ENCODE measurements around the gene LIMS2.

Gene LIMS2

DNA sequence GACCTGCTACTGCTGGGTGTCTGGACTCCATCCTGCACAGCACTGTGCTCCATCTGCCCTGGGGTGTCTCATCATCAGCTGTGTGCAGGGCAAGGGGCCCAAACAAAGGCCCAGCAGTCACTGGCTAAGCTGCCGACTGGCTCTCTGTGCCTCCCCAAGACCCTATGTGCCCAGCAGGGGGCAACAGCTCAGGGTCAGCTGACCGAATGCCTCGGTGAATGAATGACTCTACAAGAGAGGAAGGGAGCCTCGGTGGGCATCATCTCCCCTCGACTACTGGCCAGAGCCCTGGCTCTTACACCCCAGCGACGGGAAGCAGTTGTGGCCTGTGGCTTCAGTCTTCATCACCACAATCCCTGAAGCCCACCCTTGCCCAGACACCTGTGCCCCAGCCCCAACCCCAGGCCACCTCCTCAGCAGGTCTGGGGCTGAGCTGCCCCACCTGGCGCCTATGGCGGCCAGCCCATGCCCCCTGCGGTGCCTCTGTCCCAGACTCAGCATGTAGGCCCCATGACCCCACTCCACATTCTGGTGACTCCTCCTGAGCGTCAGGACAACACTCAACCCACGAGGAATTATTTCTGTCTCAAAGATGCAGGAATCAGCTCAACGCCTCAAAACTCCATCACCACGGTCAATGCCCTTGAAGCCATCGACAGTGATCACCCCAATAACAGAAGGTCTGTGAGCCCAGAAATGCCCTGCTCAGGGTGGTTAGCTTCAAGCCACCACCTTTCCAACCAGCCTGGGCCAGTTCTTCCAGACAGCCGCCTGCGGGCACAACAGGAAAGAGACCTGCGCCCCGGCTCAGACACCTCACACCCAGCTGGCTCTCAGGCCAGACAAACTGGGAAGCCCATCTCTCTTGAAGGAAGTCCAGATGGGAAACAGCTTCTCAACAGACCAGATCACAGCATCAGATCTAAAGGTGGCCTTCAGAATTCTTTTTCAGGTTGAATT lies 31.0 kb downstream of the LIMS2 start:
- DNase-seq = no peak

DNA sequence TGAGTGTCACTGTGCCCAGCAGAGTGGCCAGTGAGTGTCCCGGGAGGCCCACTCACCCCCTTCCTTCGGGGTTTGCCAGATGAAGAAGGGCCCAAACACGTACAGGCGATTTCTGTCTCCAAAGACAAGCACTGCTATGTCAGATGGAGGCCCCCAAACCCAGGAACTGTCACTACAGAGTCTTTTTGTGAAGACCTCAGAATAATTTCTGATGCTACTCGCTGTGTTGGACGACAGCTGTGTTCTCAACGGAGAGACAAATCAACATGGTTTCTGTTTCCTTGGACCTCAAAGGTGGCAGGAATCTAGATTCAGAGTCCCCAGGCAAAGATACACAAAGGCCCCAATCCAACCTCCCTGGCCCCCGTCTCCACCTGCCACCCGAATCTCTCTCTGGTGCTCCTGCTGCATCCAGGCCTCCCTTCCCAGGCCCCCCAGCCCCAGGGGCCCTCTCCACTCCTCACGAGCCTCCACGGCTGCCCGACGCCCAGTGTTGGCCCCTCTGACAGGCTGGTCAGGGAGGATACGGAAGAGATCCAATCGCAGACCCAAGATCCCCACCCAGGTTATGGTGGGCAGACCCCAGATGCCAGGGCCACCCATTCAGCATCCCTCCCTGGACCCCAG lies 31.8 kb downstream of the LIMS2 start:
- no peak for DNase-seq

DNA sequence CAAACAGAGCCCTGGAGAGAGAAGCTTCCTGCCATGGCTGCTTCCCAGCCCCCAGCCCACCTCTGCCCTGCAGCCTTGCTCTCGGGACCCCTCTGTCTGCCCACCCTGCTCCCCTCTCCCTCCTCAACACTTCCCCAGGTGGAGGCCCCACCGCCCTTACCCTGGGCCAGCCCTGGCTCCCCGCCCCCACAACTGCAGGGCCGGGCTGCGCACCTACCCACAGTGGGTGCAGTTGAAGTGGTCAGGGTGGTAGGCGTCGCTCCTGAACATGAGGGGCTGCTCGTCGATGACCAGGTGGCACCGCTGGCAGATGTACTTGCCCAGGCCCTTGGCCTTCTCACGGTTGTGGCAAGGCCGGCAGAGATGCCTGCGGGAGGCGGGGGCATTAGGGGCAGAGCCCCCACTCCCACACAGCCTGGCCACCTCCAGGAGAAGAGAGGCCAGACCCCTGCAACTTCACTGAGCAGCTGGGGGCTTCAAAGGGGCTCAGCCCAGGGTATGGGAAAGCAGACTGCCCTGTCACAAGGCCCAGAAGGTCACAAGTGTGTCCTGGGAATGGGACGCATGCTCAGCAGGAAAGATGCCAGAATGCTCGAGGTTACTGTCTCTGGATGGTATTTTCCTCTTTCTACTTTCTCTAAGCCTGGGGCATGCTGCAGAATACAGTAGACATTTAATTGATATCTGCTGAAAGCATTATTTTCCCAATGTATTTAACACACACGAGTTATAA lies 32.5 kb downstream of the LIMS2 start:
- no peak for DNase-seq

DNA sequence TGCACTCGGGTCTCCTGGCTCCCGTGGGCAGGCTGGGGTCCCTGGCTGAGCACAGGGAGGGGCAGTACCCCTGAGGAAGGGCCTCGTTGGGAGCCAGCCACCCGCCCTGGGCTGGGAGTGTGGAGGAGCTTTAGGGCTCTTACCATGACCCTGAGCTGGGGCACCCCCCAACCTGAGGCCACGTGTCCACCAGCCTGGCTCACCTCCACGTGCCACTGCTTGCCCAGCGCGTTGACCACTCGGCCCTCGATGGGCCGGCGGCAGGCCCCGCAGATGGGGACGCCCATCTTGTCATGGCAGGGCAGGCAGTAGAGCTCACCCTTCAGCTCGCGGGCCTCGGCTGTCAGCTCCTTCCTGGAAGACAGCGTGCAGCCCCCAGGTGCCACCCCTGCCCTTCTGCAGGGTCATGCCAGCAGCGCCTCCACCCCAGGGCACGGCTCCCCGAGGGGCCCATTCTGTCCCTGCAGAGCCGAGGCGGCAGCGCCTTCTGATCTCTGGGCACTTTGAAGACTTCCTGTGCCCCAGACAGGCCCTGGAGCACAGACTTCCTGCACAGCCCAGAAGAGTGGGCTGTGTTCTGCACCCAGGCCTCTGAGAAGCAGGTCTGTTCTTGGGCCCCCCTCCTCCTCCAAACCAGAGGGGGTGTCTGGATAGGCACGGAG lies 33.4 kb downstream of the LIMS2 start:
- no peak for DNase-seq

DNA sequence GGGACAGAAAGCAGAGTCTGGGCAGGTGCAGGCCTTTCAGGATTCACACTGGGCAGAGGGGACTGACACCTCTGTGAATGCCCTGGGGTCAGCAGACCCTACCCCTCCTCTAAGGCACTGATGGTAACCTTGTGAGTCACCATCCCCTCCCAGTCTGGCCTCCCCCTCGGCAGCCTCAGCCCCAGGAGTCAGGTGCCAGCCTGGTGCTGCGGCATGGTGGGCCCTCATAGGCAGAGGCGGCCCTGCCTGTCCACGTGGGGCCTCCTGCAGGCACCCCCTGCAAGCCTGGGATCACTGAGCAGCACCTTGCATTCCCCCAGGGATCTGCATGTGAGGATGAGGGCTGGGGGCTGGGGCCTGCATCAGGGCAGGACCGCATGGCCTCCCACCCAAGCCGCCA lies 34.2 kb downstream of the LIMS2 start:
- no peak for DNase-seq

DNA sequence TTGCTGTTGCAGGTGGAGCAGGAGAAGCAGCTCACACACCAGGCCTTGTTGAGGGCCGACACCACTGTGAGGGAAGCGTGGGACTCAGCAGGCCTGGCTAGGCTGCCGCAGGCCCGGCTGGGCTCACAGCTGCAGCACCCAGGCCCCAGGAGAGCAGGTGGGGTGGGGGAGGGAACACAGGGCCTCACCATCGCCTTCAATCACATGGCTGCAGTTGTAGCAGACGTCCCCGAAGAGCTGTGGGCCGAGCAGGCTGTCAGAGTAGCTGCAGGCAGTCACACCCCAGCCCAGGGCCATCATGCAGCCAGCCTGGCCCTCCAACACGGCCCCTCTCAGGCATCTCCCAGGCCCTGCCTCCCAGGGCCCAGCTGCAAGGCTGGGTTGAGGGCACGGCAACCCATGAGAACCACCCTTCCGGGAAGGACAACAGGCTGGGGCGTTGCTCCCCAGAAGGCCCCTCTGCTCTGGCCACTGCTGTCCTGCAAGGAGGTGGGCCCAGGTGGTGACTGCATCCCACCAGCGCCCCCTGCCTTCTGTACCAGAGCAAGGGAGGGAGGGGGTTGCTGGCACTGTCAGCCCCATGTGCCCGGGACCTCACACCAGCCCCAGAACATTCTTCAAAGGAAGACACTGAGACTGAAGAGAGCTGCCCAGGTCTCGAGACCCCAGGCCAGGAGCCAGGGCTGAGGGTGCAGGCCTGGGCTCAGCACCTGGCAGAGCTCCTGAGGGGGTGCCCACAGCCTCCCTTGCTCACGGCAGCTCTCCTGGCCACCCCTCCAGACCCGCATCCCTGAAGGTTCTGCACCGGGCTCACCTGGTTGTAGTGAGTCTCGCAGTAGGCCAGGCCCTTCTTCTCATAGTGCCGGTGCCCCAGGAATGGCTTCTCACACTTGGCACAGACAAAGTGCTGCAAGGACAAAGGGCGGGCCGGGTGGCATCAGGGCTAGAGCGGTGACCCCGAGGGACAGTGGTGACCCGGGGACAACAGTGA lies 35.0 kb downstream of the LIMS2 start:
- no peak for DNase-seq

DNA sequence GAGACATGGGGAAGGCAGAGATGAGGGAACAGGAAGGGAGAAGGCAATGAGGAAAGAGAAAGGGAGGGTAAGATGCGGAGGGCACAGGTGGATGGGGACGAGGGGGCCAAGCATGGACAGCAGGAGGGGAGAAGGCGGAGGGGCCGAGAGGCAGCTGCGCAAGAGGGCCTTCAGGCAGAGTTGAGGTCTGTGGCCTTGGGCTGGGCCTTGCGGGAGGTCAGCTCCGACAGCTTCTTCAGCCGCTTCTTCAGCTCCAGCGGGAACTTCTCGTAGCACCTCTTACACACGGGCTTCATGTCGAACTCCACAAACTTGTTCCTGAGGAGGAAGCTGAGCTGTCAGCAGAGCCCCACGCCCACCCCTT lies 36.2 kb downstream of the LIMS2 start:
- no peak for DNase-seq

DNA sequence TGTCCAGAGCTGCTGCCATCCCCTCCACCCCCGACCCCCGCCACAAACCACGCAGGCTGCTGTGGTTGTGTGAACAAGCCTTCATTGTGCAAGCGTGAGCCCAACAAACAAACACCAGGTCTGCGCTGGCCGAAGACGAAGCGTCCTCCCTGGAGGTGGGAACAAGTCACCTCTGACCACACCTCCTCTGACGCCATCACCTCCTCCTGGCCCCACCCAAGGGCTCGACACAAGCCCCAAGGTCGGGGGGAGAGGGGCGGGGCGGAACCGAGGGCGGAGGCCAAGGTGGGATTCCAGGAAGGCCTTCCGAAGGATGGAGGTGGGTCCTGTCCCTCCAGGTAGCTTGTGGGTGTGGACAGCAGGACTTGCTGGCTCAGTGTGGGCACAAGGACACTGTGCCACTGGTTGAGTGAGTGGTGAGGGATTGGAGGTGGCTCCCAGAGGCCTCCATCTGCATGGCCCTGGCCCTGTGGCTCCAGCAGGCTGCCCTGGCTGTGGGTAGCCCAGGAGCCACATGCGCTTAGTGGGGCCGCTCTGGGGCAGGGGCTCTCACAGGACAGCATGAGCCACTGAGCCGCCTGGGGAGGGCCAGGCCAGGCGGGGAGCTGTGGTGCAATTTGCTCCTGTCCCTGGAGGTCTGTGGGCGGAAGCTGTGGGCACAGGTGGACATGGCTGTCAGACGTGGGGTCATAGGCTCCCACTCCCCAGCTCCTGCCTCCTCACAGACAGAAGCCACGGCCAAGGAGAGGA lies 36.8 kb downstream of the LIMS2 start:
- DNase-seq = no peak

DNA sequence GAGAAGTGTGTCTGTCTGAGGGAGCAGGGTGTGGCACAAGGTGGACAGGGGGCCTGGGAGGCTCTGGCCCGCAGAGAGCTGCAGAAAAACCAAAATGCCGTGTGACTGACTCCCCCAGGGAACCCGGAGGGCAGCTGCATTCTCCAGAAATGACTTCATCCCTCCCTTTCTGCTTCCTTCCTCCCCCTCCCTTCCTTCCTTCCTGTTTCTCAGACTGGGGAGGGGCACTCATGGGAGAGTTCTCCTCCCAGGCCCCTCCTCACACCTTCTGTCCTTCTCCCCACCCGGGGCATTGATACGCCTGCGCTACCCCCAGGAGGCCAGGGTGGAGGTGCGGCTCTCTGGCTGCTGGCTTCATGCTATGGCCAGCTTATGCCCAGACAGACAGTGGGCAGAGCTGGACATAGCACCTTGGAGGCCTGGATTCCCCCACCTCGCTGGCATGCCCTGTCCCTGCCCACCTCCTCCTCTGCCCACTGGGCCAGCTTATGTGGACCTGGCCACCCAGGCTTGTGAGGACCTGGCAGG lies 37.5 kb downstream of the LIMS2 start:
- DNase-seq = no peak

DNA sequence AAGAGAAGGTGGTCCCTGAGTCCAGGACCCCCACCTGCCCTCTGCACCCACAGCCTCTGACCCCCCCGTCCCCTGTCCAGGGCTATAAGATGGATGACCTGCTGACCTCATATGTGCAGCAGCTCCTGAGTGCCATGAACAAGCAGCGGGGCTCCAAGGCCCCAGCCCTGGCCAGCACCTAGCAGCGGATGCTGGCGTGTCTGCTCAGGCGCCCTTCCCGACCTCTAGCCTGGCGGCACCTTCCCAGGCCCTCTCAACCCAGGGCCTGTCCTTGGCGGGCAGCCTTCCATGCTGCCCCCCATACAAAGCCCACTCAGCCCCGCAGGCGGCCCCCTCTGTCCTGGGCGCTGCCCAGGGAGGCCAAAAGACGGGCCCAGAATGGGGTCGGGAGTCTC lies 38.1 kb downstream of the LIMS2 start:
- DNase-seq = no peak

DNA sequence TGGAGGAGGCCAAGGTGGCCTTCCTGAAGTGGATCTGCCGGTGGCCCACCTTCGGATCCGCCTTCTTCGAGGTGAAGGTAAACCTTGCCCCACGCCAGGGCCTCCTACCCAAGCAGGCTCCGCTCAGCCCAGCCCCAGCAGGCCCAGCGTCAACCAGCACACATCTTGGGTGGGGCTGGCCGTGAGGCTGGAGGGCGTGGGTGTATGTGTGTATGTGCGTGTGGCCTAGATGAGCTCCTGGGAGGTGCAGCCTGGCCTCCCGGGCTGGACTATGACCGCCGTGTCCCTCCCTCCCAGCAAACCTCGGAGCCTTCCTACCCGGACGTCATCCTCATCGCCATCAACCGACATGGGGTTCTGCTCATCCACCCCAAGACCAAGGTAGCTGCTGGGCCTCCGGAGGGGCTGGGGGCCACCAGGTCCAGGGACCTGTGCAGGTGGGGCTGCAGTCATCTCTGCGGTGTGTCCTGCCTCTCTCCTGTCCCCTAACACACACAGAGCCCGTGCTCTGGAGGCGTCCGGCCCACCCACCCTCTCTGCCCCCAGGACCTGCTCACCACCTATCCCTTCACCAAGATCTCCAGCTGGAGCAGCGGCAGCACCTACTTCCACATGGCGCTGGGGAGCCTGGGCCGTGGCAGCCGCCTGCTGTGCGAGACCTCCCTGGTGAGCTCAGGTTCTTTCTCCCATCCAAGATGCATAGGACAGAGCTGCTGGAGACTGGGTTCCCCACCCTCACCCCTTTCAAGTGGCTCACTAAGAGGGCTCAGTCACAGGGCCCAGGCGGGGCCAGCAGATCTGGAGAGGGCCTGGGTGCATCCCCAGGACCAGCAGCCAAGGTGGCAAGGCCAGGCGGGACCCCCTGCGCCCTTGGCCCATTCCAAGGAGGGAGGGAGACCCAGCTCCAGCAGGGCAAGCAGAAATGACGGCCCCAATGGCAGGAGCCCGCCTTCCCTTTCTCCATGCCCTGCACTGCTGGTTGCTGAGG lies 38.8 kb downstream of the LIMS2 start:
- DNase-seq = no peak

DNA sequence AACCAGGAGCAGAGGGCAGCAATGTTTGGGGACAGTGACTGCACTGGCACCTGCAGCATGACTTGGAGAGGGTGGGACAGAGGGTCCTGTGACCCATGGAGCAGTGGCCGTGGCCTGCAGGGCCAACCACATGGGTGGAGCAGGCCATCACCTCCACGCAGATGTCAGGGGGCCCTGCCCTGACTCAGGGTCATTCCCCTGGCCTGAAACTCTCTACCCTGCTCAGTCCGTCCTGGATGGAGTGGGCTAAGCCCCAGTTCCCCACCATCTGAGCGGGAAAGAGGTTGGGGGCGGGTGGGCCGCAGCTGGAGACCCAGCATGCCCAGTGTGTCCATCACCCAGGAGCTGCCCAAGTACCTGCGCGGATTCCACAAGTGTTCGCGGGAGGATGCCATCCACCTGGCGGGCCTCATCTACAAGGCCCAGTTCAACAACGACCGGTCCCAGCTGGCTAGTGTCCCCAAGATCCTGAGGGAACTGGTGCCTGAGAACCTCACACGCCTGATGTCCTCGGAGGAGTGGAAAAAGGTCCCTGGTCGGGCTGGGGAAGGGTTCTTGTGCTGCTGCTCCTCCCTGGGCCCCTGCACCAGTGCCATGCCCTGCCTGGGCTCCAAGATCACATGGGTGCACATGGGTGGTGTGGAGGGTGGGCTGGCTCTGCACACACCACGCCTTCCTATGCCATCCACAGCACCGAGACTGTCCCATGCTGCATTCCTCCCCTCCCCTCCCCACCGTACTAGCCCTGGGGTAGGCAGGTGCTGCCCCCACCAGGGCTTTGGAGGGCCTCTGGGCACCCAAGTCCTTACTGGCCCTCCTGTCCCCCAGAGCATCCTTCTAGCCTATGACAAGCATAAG lies 39.7 kb downstream of the LIMS2 start:
- no peak for DNase-seq

DNA sequence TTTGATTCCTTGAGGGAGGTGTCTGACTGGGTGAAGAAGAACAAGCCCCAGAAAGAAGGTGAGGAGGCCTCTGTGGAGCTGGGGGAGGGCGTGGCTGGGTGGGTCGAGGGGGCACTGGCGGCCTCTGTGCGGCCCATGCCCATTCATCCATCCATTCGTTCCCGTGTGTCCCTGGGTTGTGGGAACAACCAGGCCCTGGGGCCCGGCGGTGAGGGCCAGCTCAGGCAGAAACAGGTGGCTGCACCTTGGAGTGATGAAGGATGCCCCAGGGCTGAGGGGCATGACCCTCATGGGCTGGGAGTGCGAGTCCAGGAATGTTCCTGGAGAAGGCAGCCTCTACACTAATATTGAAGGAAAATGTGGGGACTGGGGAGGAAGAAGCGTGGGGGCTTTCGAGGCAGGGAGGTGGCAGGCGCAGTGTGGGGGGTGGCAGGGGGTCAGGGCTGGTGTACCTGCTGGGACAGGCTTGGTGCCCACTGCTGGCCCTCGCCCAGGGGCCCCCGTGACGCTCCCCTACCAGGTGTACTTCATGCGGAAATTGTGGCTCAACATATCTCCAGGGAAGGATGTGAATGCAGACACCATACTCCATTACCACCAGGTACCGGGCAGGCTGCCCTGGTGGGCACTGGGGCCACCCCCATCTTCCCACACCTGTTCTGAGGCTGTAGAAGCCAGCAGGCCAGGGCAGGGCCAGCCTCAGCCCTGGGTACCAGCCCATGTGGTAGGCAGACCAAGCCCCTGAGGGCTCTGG lies 40.5 kb downstream of the LIMS2 start:
- no peak for DNase-seq

DNA sequence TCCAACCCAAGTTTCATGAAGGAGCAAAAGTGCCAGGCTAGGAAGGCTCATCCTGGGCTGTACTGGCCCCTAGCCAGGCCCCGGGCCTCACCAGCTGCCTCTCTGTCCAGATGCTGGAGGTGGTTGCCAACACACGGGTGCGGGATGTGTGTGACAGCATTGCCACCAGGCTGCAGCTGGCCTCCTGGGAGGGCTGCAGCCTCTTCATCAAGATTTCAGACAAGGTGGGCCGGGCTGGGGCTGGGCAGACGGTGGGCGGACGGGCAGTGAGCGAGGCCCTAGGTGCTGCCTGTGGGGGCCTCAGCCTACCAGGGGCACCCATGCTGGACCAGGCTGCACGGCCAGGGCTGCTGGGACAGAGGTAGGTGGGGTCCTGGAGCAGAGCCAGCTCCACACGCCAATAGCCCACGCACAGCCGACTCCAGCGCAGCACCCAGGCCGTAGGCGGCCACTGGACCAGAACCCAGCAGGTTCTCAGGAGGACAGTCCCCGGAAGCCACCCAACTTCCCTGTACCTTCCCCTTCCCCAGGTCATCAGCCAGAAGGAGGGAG lies 41.2 kb downstream of the LIMS2 start:
- DNase-seq = no peak

DNA sequence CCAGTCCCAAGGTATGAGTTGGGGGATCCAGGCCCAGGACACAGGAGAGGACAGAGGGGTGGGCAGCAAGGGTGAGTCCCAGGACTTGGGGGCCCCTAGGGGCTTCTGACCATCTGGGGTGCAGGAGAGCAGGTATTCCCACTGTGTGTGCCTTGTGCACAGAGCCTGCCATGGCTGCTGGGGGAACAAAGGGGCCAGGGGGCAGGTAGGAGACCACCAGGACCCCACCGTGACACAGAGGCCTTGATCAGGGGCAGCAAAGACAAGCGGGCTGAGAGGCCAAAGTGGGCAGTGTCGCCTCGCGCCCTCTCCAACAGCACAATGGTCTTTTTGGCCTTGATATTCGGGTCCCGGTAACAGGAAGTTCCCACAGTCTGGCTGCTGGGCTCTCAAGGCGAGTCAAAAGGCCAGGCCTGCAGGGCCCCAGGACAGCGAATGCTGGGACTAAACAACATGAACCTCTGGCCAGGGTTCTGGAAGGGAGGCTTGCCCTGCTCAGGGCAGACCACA lies 41.7 kb downstream of the LIMS2 start:
- DNase-seq = no peak

DNA sequence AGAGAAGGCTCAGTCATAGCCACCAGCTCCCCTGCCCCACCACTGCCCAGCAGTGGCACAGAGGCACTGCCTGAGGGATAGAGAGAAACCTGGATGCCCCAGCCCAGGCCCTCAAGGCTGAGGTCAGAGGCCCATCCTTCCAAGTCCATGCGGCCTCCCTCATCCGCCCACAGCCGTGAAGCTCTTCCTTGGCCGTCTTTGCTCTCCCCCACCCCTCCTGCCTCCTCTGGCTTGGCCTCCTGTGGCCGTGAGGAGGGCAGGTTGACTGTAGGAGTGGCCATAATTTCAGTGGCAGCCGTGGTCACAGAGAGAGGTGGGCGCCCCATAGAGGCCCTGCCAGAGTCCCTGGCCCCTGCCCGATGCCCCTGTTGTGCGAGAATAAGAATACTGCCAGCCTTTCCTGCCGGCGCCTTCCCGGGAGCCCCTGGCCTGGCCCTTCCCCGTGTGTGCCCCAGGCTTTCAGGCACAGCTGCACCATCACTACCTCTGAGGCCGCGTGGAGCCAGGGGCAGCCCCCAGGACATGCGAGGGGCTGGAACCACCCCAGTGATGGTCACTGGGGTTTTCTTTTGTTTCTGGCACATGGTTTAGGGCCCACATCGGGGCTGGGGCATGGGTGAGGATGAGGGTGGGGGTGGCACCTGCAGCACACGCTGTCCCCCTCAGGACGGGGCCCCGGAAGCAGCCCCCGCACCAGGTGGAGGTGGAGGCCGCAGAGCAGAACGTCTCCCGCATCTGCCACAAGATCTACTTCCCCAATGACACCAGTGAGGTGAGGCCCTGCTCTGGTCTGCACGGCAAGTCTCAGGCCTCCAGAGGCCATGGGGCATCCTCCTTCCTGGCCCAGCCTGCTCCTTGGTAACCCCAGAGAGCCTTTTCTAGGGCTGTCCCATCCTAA lies 42.5 kb downstream of the LIMS2 start:
- DNase-seq = no peak
